Inflammatory macrophage treated with lipopolysaccharide for 1 hour (primary cell): ENCODE data around the gene MRPL2.
A peak's percentile ranks its signal among the peaks of the same experiment; 100 is the strongest.

Experiments
- DNase-seq, 2 donors: peaks; one replicate each; pipeline ENCODE4 v3.0.0-alpha.2; 2020 to 2022

MRPL2 gene

GRCh38 chr6:43016943-43017334 is 42.3 kb downstream of the MRPL2 start:
- DNase-seq = no peak

- peak; percentile 3 to 5 for DNase-seq
Measured at GRCh38 chr6:43016176-43016942, 42.9 kb downstream of the MRPL2 start.

GRCh38 chr6:43014434-43014909 is 44.8 kb downstream of the MRPL2 start:
- DNase-seq = peak in 1 of 2 donors; percentile 4

- peak; percentile 99 to 100 for DNase-seq
Measured at GRCh38 chr6:43013843-43014433, 45.3 kb downstream of the MRPL2 start, which contains the start of the genes KLHDC3 and MEA1. KLHDC3 (plus strand) TSS chr6:43014249; CDS start chr6:43017193, 2,944 bp downstream. MEA1 (minus strand) TSS chr6:43013946; CDS start chr6:43013813, 133 bp downstream.

- peak in 1 of 2 donors; percentile 15 for DNase-seq
Measured at GRCh38 chr6:43013097-43013842, 46.0 kb downstream of the MRPL2 start.

- no peak for DNase-seq
Measured at GRCh38 chr6:43012364-43012763, 46.9 kb downstream of the MRPL2 start.

- DNase-seq = no peak
Measured at GRCh38 chr6:43011207-43011606, 48.0 kb downstream of the MRPL2 start.

- DNase-seq = peak in 1 of 2 donors; percentile 41
Measured at GRCh38 chr6:43009124-43009523, 50.1 kb downstream of the MRPL2 start.

GRCh38 chr6:43007126-43007525 is 52.1 kb downstream of the MRPL2 start:
- no peak for DNase-seq

- no peak for DNase-seq
Measured at GRCh38 chr6:43006251-43006650, 53.0 kb downstream of the MRPL2 start.

- no peak for DNase-seq
Measured at GRCh38 chr6:43005844-43006243, 53.4 kb downstream of the MRPL2 start.
